HepG2 (cell line): ENCODE results near the gene RAB1B. TPM values are rescaled to one million over a fixed set of nuclear protein-coding genes. Genes with fewer than 3 reads are reported as not detected.
"Not testable (repeated sequence)": the region's sequence is repeated elsewhere in the genome, so short reads cannot be mapped to it uniquely, and the experiment has no call there.

Experiments used
- ATAC-seq: fragments of 200-7000 bp; cut with Tn5 transposase; 3 replicates; pipeline ENCODE4 v1.9.1; 2020; ENCODE audit warnings: mild to moderate bottlenecking, moderate library complexity
- BruUV-seq: library from RNA; stranded (reverse); fragments of 400-500 nt; replicated peaks from 2 replicates; lab custom pipeline; 2021; lab: Mats Ljungman, UMichigan
- CTCF ChIA-PET: fragments of 300-600 bp; formaldehyde crosslinking; extraction: SDS; loops from one replicate; lab custom pipeline; 2021; ENCODE audit warnings: low total read pairs, inconsistent platforms, low intra/inter-chr PET ratio; lab: Yijun Ruan, JAX
- POLR2A ChIA-PET: fragments of 350-600 bp; sonication (Branson Sonifier 250); formaldehyde crosslinking; loops from one replicate; lab custom pipeline; 2020; ENCODE audit warnings: antibody characterized with exemption, inconsistent platforms; lab: Yijun Ruan, JAX
- DNase-seq: peaks from one replicate; pipeline ENCODE4 v3.0.0-alpha.2; 2015; ENCODE audit warnings: low spot score
- FAIRE-seq: peaks from 3 replicates; lab custom pipeline; 2011; peaks lifted over from hg19 to GRCh38; lab: Jason Lieb, UNC
- H2AFZ ChIP-seq: one replicate; pipeline ENCODE4 v1.6.1; 2011; ENCODE audit warnings: low read length, inconsistent platforms
- H3K27ac ChIP-seq: fragments of 300-600 bp; 3 replicates; pipeline ENCODE4 v1.8.0; 2011; ENCODE audit warnings: mixed run types, mild to moderate bottlenecking, mixed read lengths, low read length, inconsistent platforms; ENCODE audit not compliant: insufficient read depth; ENCODE audit errors: extremely low read length
- H3K27me3 ChIP-seq, 2 experiments: fragments of 200-600 bp in 1 of 2; 2 replicates in 1 of 2; 3 replicates in 1 of 2; pipeline versions ENCODE4 v1.6.0 to v1.8.0; 2011; ENCODE audit warnings: low read length in 2 of 2, mild to moderate bottlenecking in 2 of 2, moderate library complexity in 2 of 2, inconsistent platforms in 1 of 2; ENCODE audit not compliant: insufficient read depth in 2 of 2, control insufficient read depth in 1 of 2
- H3K36me3 ChIP-seq, 2 experiments: fragments of 200-600 bp in 1 of 2; replicated peaks in 1 of 2; 2 replicates in 1 of 2; 3 replicates in 1 of 2; pipeline versions ENCODE4 v1.5.1 to v1.8.0; 2011; ENCODE audit warnings: low read length in 2 of 2, inconsistent platforms in 1 of 2; ENCODE audit not compliant: insufficient read depth in 2 of 2, control insufficient read depth in 1 of 2
- H3K4me1 ChIP-seq: 2 replicates; pipeline ENCODE4 v1.5.1; 2012; ENCODE audit warnings: low read length, inconsistent platforms; ENCODE audit not compliant: insufficient read depth
- H3K4me2 ChIP-seq: 2 replicates; pipeline ENCODE4 v1.6.0; 2011; ENCODE audit warnings: low read depth, low read length, inconsistent platforms
- H3K4me3 ChIP-seq, 3 experiments: fragments of 200-600 bp in 1 of 3; sonication (generic), shearing (Covaris generic) in 1 of 3; replicated peaks in 1 of 3; 2 replicates each; pipeline ENCODE4 v1.5.1; 2011 to 2016; ENCODE audit warnings: low read length in 3 of 3, inconsistent platforms in 2 of 3, low read depth in 2 of 3, mild to moderate bottlenecking in 2 of 3, control low read depth in 1 of 3, mixed read lengths in 1 of 3; ENCODE audit not compliant: insufficient read depth in 1 of 3
- H3K79me2 ChIP-seq: one replicate; pipeline ENCODE4 v1.6.1; 2011; ENCODE audit warnings: low read length, inconsistent platforms; ENCODE audit not compliant: insufficient read depth
- H3K9ac ChIP-seq: 2 replicates; pipeline ENCODE4 v1.6.0; 2011; ENCODE audit warnings: mild to moderate bottlenecking, low read depth, low read length, inconsistent platforms; ENCODE audit not compliant: insufficient read depth
- H3K9me3 ChIP-seq: 2 replicates; pipeline ENCODE4 v1.5.1; 2012; ENCODE audit warnings: mild to moderate bottlenecking, low read length
- H4K20me1 ChIP-seq: 2 replicates; pipeline ENCODE4 v1.6.0; 2011; ENCODE audit warnings: inconsistent platforms, mild to moderate bottlenecking, low read length, moderate library complexity; ENCODE audit not compliant: insufficient read depth
- PLRG1 ChIP-seq: fragments of 450-650 bp; conservative IDR thresholded peaks from 2 replicates; pipeline ENCODE4 v1.6.1; 2016
- PRMT3 ChIP-seq: sonication (generic); formaldehyde crosslinking; IDR thresholded peaks from 2 replicates; pipeline ENCODE4 v1.8.1; 2022; ENCODE audit warnings: low read depth, mild to moderate bottlenecking, moderate library complexity, missing genetic modification reagents, borderline replicate concordance
- WGBS: methylation state at CpG from one replicate; pipeline ENCODE4 v1.1.6; 2017; ENCODE audit warnings: low lambda C conversion rate; 5-methylcytosine and 5-hydroxymethylcytosine counted together
- in situ Hi-C: cut with HindIII; loops from 2 replicates; pipeline ENCODE4 v1.10.0; 2017; ENCODE audit warnings: low pct_unique_long_range_greater_than_20kb; ENCODE audit not compliant: extremely low pct_ligation_motif_present
- intact Hi-C: fragments of 100-400 bp; cut with micrococcal nuclease; formaldehyde crosslinking; loops from one replicate; pipeline ENCODE4 v1.10.0; 2022; ENCODE audit not compliant: unreplicated experiment
- polyA plus RNA-seq, 8 experiments: library from polyadenylated mRNA; depleted of rRNA in 3 of 8; stranded (reverse) in 7 of 8; unstranded in 1 of 8; fragments of >200 nt; fragmentation: Illumina TruSeq in 4 of 8; extraction: Trizol in 4 of 8; gene quantifications; 2 replicates each; pipeline versions ENCODE4 v1.2.1 to v1.2.3, GENCODE V29; 2011 to 2016; ENCODE audit warnings: low read depth in 4 of 8, missing spikeins in 1 of 8, mixed read lengths in 1 of 8; ENCODE audit not compliant: insufficient read depth in 1 of 8
- total RNA-seq, 5 experiments: library from RNA; depleted of rRNA; stranded (reverse); fragments of >200 nt; fragmentation: Illumina TruSeq; extraction: Trizol; gene quantifications; 2 replicates each; pipeline ENCODE4 v1.2.3, GENCODE V29; 2016; ENCODE audit warnings: low read depth in 1 of 5

RAB1B gene
- total and polyA plus RNA-seq, 2 of the 13 experiments (the other 11 are each of a cell fraction or from before 2014, with no cell fraction given) = 77.9 to 87.9 TPM

GRCh38 chr11:66318600-66318970 lies 50.1 kb downstream of the RAB1B start (continued):
- TF ChIP-seq PRMT3 (CRISPR knock-in tag) (no peak), PLRG1 (no peak)

GRCh38 chr11:66320289-66320688 lies 51.9 kb downstream of the RAB1B start:
- H4K20me1 ChIP-seq, H3K9me3 ChIP-seq, H3K4me3 ChIP-seq, intact Hi-C loops, H3K4me2 ChIP-seq, FAIRE-seq, BruUV-seq, in situ Hi-C loops, H3K36me3 ChIP-seq, CTCF ChIA-PET, H3K9ac ChIP-seq, POLR2A ChIA-PET, ATAC-seq, H3K27ac ChIP-seq, DNase-seq, H3K79me2 ChIP-seq, H2AFZ ChIP-seq: not testable (repeated sequence)
- Histone ChIP-seq H3K27me3 (peaks cover 0 to 17% of the 10 kb centered on the region in 2 experiments; a peak in 3 of 5 replicates), H3K4me1 (peaks cover 47% of the 10 kb centered on the region)
- 70% methylated on average over 2 of the region's 2 CpGs for WGBS

GRCh38 chr11:66320748-66321147 lies 52.3 kb downstream of the RAB1B start:
- H3K27ac ChIP-seq, BruUV-seq, in situ Hi-C loops, H3K36me3 ChIP-seq, DNase-seq, FAIRE-seq, intact Hi-C loops, POLR2A ChIA-PET, H3K4me2 ChIP-seq, ATAC-seq, H3K9me3 ChIP-seq, H3K9ac ChIP-seq, H4K20me1 ChIP-seq, H3K4me3 ChIP-seq, H2AFZ ChIP-seq, H3K79me2 ChIP-seq: not testable (repeated sequence)
- Histone ChIP-seq H3K4me1 (peaks cover 52% of the 10 kb centered on the region), H3K27me3 (peaks cover 0 to 21% of the 10 kb centered on the region in 2 experiments; a peak in 3 of 5 replicates)
- 71% methylated on average over 6 of the region's 6 CpGs for WGBS
- CTCF ChIA-PET = interaction anchor here (2.2 kb wide), 1 partner anchor 9 kb away, joined by 24 read pairs; no protein-coding TSS in a partner anchor
